ENCODE data around the gene WHRN.

Gene WHRN

DNA sequence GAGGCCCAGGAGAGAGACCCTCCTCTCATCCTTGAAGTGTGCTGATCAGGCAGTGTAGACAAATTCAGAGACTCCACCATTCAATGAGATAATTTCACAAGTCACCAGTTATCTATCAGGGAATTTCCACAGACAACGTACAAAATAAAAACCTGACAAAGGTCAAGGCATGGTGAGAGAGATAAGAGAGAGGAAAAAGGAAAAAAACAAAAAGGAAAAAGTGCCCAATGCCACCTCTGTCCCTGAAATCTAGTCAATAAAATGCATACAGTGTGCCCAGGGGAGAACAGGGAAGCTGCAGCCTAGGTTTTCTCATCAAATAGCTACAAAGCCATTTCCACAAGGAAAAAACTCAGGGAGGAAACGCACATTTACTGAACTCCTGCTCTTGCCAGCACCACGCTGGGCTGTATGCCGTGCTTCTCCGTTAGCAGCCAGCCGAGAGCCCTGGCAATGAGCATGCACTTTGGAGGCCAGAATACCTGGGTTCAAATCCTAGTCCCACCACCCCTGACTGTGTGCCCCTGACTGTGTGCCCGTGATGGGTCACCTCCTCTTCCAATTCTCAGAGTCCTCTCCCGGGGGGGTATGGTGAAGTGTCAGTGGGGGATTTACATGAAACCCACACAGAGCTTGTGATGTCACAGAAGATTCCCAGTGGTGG lies 11.6 kb downstream of the WHRN start:
- Mint-ChIP-seq H3K4me3 (no peak overlapping the region), H3K27me3 (peaks cover 23% of the 10 kb centered on the region), H3K4me1 (peaks cover 2% of the 10 kb centered on the region), H3K9me3 (no peaks in the 10 kb centered on the region), H3K27ac (no peak overlapping the region), H3K36me3 (no peaks in the 10 kb centered on the region)
- CTCF ChIA-PET: interaction anchor here (2.4 kb wide), 1 partner anchor 160 kb away, joined by 5 read pairs; no protein-coding TSS in a partner anchor
- no peak for DNase-seq

DNA sequence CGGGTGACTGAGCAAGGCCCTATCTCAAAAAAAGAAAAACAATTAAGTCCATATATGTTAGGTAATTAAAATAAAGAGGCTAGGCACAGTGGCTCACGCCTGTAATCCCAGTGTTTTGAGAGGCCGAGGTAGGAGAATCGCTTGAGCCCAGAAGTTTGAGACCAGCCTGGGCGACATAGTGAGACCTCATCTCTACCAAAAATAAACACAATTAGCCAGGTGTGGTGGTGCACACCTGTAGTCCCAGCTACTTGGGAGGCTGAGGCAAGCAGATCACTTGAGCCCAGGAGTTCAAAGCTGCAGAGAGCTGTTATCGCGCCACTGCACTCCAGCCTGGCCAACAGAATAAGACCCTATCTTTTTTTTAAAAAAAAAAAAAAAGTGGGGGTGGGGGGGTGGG lies 12.3 kb downstream of the WHRN start:
- Mint-ChIP-seq H3K27ac (no peak overlapping the region), H3K4me1 (peaks cover 2% of the 10 kb centered on the region), H3K9me3 (no peaks in the 10 kb centered on the region), H3K4me3 (no peak overlapping the region), H3K36me3 (no peaks in the 10 kb centered on the region), H3K27me3 (peaks cover 23% of the 10 kb centered on the region)
- no peak for DNase-seq
- CTCF ChIA-PET: interaction anchor here (0.6 to 2.4 kb wide), 3 partner anchors 16 to 202 kb away, joined by 3 to 9 read pairs (median 5); no protein-coding TSS in a partner anchor

DNA sequence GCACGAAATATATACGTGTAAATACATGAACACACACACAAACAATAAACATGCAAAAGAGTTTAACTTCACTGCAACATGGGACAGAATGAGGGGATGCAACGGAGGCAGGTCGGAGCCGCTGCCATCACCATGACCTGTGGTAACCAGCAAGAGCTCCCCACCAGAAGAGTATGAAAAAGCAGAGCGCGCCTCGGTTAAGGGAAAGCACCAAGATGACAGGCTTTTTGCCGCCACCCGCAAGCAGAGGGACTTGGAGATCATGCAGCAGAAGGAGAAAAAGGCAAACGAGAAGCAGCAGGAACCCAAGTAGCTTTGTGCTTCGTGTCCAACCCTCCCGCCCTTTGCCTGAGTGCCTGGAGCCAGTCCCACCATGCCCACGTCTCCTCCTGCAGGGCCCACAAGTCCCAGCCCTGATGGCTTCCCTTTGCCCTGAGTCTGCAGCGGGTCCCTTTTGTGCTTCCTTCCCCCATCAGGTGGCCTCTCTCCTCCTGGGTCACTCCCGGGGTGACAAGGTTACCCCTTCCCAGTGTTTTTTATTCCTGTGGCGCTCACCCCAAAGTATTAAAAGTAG lies 13.8 kb downstream of the WHRN start:
- no peak overlapping the region for H3K27ac Mint-ChIP-seq
- H3K4me1 Mint-ChIP-seq: peaks cover 7% of the 10 kb centered on the region
- no peak for DNase-seq
- H3K27me3 Mint-ChIP-seq: peaks cover 20% of the 10 kb centered on the region
- CTCF ChIA-PET: interaction anchor here (0.9 to 2.2 kb wide), 2 partner anchors 17 to 162 kb away, joined by 6 to 9 read pairs; no protein-coding TSS in a partner anchor
- H3K4me3 Mint-ChIP-seq: no peak overlapping the region
- no peaks in the 10 kb centered on the region for H3K9me3 Mint-ChIP-seq
- no peaks in the 10 kb centered on the region for H3K36me3 Mint-ChIP-seq

DNA sequence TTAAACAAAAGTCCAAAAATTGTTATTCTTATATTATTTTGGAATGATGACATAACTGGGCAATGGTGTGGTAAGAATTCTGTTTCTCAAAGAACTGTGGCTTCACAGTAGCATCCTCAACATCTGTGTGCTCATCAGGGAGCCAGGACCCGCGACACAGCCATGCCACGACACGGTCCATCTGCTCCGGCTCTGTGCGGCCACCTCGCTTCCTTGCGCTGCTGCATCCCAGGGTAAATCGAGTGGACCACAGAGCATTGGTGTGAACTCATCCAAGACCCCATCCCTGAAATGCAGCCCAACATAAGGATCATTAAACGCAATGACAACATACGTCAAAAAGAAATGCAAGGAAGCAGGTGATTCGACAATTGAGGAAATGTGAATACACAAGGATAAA lies 15.3 kb downstream of the WHRN start:
- CTCF ChIA-PET: interaction anchor here (6.5 kb wide), 1 partner anchor 163 kb away, joined by 77 read pairs; no protein-coding TSS in a partner anchor
- Mint-ChIP-seq H3K36me3 (peaks cover 2% of the 10 kb centered on the region), H3K9me3 (no peaks in the 10 kb centered on the region), H3K27ac (no peak overlapping the region), H3K4me1 (peaks cover 17% of the 10 kb centered on the region), H3K4me3 (no peak overlapping the region), H3K27me3 (peaks cover 12% of the 10 kb centered on the region)
- no peak for DNase-seq

DNA sequence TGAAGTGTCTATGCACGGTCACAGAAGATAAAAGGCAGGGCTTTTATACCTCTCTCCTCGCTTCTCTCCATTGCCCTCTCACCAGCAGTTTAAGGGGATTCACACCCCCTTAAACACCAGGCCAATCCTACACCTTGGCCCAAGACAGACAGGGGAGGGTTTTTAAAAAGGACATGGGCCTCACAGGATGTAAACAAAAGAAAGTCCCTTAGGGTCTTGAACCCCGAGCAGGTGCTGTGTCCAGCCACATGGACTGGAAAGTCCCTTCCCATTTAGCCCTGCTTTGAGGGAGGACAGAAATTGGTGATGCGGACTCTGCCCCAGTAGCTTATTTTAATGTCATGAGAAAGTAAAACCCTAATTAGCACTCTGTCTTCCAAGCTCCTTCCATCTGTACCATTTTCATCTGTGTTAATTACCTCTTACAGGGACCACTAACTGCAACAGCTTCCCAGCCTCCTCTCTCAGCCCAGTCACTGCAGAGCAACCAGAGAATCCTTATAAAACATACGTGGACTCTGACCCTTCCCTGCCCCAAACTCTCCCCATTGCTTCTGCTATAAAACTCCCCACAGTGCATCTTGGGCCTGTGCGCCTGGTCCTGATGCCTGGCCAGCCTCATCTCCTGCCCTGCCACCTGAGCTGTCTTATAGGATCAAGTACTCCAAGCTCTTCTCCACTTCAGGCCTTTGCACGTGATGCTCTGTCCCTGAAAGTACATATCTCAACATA lies 16.7 kb downstream of the WHRN start:
- Mint-ChIP-seq H3K27me3 (peaks cover 12% of the 10 kb centered on the region), H3K4me1 (peaks cover 26% of the 10 kb centered on the region), H3K36me3 (peaks cover 2% of the 10 kb centered on the region), H3K4me3 (no peak overlapping the region), H3K9me3 (no peaks in the 10 kb centered on the region), H3K27ac (no peak overlapping the region)
- DNase-seq: no peak
- CTCF ChIA-PET: interaction anchor here (0.7 to 6.5 kb wide), 14 partner anchors 7 to 173 kb away, joined by 3 to 77 read pairs (median 5); no protein-coding TSS in a partner anchor

DNA sequence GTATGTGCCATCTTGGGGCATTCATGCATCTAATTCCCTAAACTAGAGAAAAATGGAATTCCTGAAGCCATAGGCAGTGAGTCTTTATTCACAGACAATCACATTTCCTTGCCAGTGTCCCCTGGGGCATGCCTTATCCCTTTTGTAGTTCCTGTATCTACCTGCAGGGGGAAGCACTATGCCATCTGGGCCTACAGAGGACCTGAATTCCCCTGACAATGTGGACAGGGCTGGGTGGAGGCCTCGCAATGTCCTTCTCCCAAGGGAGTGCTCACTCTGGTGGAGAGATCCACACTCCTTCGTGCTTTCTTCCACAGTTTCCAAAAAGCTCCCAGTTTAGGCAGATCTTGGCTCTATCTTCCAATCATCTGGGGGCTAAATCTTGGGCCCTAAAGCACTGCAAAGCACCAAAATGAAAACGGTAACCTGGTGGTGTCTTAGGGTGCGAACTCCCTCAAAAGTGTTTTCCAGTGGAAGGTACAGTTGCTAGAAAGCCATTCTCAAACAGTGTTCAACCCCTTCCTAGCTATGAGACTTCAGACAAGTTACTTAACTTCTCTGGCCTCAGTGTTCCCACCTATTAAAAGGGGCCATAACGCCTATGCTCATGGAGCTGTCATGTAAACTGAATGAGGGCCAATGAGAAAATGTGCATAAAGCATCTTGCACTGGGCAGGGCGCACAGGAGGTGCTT lies 17.5 kb downstream of the WHRN start:
- H3K27ac Mint-ChIP-seq: no peak overlapping the region
- CTCF ChIA-PET: interaction anchor here (0.7 to 6.5 kb wide), 22 partner anchors 8 to 174 kb away, joined by 3 to 77 read pairs (median 4); no protein-coding TSS in a partner anchor
- H3K4me1 Mint-ChIP-seq: peaks cover 26% of the 10 kb centered on the region
- peaks cover 2% of the 10 kb centered on the region for H3K36me3 Mint-ChIP-seq
- DNase-seq: peak; percentile 68
- peaks cover 13% of the 10 kb centered on the region for H3K27me3 Mint-ChIP-seq
- H3K4me3 Mint-ChIP-seq: no peak overlapping the region
- H3K9me3 Mint-ChIP-seq: no peaks in the 10 kb centered on the region

DNA sequence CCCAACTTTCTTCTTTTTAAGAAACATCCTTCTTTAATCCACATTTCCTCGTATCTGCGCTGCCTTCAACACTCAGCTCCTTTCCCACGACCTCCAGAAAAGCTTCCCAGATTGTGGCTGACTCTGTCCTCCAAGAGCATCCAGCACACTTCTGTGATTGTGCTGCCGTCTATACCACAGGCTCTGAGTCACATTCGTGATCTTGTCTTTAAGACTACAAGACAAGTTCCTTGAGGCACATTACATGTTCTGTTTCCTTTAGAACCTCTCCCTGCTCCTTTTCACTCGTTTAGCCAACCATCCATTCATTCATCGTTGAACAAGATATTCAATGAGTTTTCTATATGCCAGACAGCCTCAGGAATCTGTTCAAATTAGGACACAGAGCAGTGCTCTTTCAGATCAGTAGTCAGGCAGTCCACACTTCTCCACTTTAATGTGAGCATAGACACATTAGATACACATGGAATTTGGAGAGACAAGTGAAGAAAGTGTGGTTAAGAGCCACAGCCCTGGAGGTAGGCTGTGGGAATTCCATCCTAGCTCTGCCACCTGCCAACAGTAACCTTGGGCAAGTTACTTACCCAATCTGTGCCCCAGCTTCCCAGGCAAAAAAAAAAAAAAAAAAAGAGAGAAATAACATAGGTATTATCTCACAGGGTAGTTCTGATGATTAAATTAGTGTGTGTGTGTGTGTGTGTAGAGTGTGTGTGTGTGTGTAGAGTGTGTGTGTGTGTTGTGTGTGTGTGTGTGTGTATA lies 18.9 kb downstream of the WHRN start:
- Mint-ChIP-seq H3K4me1 (peaks cover 29% of the 10 kb centered on the region), H3K4me3 (no peak overlapping the region), H3K36me3 (peaks cover 2% of the 10 kb centered on the region), H3K27me3 (peaks cover 20% of the 10 kb centered on the region), H3K9me3 (no peaks in the 10 kb centered on the region), H3K27ac (peak overlapping the region; percentile 15)
- CTCF ChIA-PET: interaction anchor here (0.8 to 6.5 kb wide), 15 partner anchors 10 to 169 kb away, joined by 3 to 77 read pairs (median 5); no protein-coding TSS in a partner anchor
- DNase-seq: no peak

DNA sequence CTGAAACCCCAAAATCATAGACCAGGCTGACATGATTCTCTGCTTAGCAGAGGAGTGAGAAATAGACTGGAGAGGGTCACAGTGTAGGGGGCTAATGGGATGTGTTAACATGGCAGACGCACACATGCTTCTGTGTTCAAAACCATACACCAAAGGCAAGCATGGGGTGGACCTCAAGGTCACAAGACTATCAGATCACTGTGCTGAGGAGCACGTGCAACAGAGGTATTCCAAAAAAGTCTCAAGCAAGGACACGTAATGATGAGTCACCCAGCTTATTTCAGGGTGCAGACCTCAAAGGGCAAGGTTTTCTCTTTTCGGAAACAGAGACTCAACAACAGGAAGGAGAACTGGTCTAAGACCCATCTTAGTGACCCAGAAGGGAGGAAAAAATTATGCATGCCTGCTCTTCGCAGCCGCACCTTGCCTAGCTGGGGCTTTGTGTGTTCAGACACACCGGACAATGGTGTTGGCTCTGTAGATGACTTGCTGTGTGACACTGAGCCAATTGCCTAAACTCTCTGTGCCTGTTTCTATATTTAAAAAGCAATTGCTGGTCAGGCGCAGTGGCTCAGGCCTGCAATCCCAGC lies 20.3 kb downstream of the WHRN start:
- CTCF ChIA-PET: interaction anchor here (0.6 to 6.5 kb wide), 10 partner anchors 11 to 172 kb away, joined by 3 to 77 read pairs (median 5); partner anchors contain the start of gene ATP6V1G1
- Mint-ChIP-seq H3K27ac (peak overlapping the region; percentile 77), H3K9me3 (no peaks in the 10 kb centered on the region), H3K4me3 (no peak overlapping the region), H3K27me3 (peaks cover 21% of the 10 kb centered on the region), H3K36me3 (peaks cover 2% of the 10 kb centered on the region), H3K4me1 (peaks cover 35% of the 10 kb centered on the region)
- DNase-seq: peak; percentile 43

DNA sequence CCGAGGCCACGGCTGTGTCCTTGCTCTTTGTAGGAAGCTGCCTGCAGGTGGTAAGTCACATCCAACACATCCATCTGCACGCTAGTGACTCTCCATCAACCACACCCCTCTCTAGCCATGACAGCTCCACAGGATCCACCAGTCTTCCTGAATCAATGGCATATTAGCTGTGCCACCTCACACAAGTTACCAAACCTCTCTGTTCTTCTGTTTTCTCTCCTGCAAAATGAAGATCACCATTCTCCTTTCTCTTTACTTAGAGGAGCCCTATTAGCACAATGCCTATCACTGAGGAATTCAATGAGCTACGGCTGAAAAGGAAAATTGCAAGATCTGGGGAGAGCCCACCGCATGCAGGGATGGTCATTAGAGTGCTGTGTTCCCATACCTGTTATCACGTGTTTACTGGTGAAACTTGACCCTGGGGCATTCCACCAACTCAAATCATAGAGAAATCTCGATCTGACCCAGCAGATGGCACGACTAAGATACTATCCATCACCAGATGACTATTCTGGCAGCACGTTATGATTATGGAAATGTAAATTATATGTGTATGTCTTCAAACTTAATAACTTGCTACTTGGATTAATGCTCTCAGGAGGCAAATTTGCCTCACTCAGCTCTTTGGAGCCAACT lies 20.9 kb downstream of the WHRN start:
- Mint-ChIP-seq H3K27ac (peak overlapping the region; percentile 77), H3K9me3 (no peaks in the 10 kb centered on the region), H3K4me1 (peaks cover 35% of the 10 kb centered on the region), H3K36me3 (peaks cover 2% of the 10 kb centered on the region), H3K4me3 (no peak overlapping the region), H3K27me3 (peaks cover 21% of the 10 kb centered on the region)
- CTCF ChIA-PET: interaction anchor here (0.6 to 6.5 kb wide), 7 partner anchors 10 to 172 kb away, joined by 5 to 77 read pairs (median 7); no protein-coding TSS in a partner anchor
- DNase-seq: no peak

DNA sequence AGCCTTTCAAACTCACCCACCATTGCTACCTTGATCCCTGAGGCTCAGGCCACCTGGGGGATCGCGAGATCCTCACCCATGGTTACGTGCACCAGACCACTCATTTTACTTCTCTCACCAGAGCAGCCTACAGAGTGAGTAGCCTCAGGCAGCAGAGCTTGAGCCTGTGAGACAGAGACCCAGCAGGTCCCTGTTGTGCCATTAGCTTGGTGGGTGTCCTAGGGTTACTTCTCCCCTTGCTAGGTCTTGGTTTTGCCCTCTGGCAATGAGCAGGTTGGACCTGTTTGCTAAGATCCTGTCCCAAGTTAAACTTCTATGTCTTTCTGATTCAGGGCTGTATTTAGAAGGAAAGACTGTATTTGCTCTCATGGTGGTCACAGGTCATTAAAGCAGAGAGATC lies 21.8 kb downstream of the WHRN start:
- Mint-ChIP-seq H3K27ac (no peak overlapping the region), H3K4me1 (peaks cover 35% of the 10 kb centered on the region), H3K27me3 (peaks cover 23% of the 10 kb centered on the region)

DNA sequence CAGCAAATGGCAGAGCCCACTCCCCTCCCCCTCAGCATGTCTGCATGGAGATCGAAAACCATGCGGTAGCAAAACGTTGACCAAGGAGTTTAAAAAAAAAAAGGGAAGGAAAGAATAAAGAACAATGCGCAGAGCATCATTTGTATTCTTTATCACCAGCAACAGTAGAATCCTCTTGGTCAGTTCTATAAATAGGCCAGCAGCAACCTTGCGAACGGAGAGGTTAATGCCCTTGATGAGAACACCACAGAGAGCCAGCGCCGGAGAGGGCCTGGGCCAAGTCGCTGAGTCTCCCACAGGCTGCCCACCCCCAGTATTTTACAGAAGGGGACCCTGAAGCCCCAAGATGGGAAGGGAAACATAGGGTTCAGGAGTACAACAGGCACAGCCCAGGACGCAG lies 22.7 kb downstream of the WHRN start:
- H3K36me3 Mint-ChIP-seq: peaks cover 2% of the 10 kb centered on the region
- peaks cover 28% of the 10 kb centered on the region for H3K27me3 Mint-ChIP-seq
- no peak overlapping the region for H3K27ac Mint-ChIP-seq
- CTCF ChIA-PET: interaction anchor here (5.0 kb wide), 1 partner anchor 77 kb away, joined by 28 read pairs; no protein-coding TSS in a partner anchor
- no peak for DNase-seq
- H3K4me3 Mint-ChIP-seq: no peak overlapping the region
- H3K9me3 Mint-ChIP-seq: no peaks in the 10 kb centered on the region
- peaks cover 35% of the 10 kb centered on the region for H3K4me1 Mint-ChIP-seq

More for the DNA sequence above, 21.8 kb downstream of the WHRN start:
- CTCF ChIA-PET: interaction anchor here (5.0 to 6.5 kb wide), 2 partner anchors 78 to 170 kb away, joined by 28 to 77 read pairs; no protein-coding TSS in a partner anchor
- no peaks in the 10 kb centered on the region for H3K9me3 Mint-ChIP-seq
- no peak for DNase-seq
- H3K4me3 Mint-ChIP-seq: no peak overlapping the region
- H3K36me3 Mint-ChIP-seq: peaks cover 2% of the 10 kb centered on the region

DNA sequence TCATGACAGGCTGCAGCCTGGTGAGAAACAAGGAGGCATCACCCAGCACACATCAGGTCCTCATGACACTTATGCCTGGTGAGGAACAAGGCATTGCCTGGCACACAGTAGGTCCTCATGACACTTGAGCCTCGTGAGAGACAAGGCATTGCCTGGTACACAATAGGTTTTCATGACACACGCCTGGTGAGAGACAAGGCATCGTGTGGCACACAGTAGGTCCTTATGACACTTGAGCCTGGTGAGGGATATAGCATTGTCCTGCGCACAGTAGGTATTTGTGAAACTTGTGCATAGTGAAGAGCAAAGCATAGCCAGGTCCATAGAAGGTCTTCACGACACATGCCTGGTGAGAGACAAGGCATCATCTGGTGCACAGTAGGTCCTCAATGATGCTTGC lies 23.5 kb downstream of the WHRN start:
- Mint-ChIP-seq H3K9me3 (no peaks in the 10 kb centered on the region), H3K27me3 (peaks cover 28% of the 10 kb centered on the region), H3K27ac (no peak overlapping the region), H3K36me3 (peaks cover 2% of the 10 kb centered on the region), H3K4me1 (peaks cover 31% of the 10 kb centered on the region), H3K4me3 (no peak overlapping the region)
- CTCF ChIA-PET: no interaction called here
- no peak for DNase-seq

All from activated naive CD4-positive, alpha-beta T cell treated with anti-CD3 and anti-CD28 coated beads, Interleukin-2, amount 10 ng/mL, durations not matched to agents 7 days and 5 days (primary cell).